OCI-LY1 (cell line): ENCODE data around the gene PEX6.

Experiments used
- H2AFZ ChIP-seq: fragments of 200-600 bp; sonication (generic), shearing (Covaris generic); 2 replicates; pipeline ENCODE4 v1.6.0; 2014; ENCODE audit warnings: antibody characterized with exemption, mild to moderate bottlenecking, low read length
- H3F3A ChIP-seq: fragments of 200-600 bp; sonication (generic), shearing (Covaris generic); 2 replicates; pipeline ENCODE4 v1.6.0; 2014; ENCODE audit warnings: mild to moderate bottlenecking, antibody characterized with exemption, low read length, moderate library complexity; ENCODE audit not compliant: insufficient read depth
- H3K27ac ChIP-seq: fragments of 200-600 bp; sonication (generic); 2 replicates; pipeline ENCODE4 v1.5.1; 2014; ENCODE audit warnings: low read length, mixed run types, mild to moderate bottlenecking, low read depth; ENCODE audit not compliant: poor library complexity, severe bottlenecking
- H3K27me3 ChIP-seq: fragments of 200-600 bp; sonication (generic); 2 replicates; pipeline ENCODE4 v1.6.0; 2014; ENCODE audit warnings: antibody characterized with exemption, mild to moderate bottlenecking, low read length, moderate library complexity; ENCODE audit not compliant: insufficient read depth
- H3K36me3 ChIP-seq: fragments of 200-600 bp; sonication (generic); 2 replicates; pipeline ENCODE4 v1.6.1; 2014; ENCODE audit warnings: mild to moderate bottlenecking, antibody characterized with exemption, low read length, moderate library complexity, mixed read lengths; ENCODE audit not compliant: insufficient read depth
- H3K4me1 ChIP-seq: fragments of 200-600 bp; sonication (generic); 2 replicates; pipeline ENCODE4 v1.5.1; 2014; ENCODE audit warnings: mild to moderate bottlenecking, low read length, moderate library complexity; ENCODE audit not compliant: insufficient read depth, severe bottlenecking
- H3K4me2 ChIP-seq: fragments of 200-600 bp; sonication (generic), shearing (Covaris generic); 2 replicates; pipeline ENCODE4 v1.6.1; 2014; ENCODE audit warnings: low read length
- H3K4me3 ChIP-seq: fragments of 200-600 bp; sonication (generic); 2 replicates; pipeline ENCODE4 v1.5.1; 2014; ENCODE audit warnings: low read length, low read depth, mild to moderate bottlenecking, mixed read lengths; ENCODE audit not compliant: poor library complexity, severe bottlenecking
- H3K79me2 ChIP-seq: fragments of 200-600 bp; shearing (Covaris generic); 2 replicates; pipeline ENCODE4 v1.6.1; 2016; ENCODE audit warnings: mixed run types, low read length, mixed read lengths; ENCODE audit not compliant: insufficient read depth
- H3K9ac ChIP-seq: fragments of 200-600 bp; sonication (generic), shearing (Covaris generic); 2 replicates; pipeline ENCODE4 v1.6.1; 2014; ENCODE audit warnings: mild to moderate bottlenecking, low read length, mixed read lengths
- H3K9me2 ChIP-seq: fragments of 200-600 bp; sonication (generic), shearing (Covaris generic); 2 replicates; pipeline ENCODE4 v1.6.1; 2014; ENCODE audit warnings: low read depth, mild to moderate bottlenecking, low read length, mixed read lengths
- H3K9me3 ChIP-seq: fragments of 200-600 bp; shearing (Covaris generic); 2 replicates; pipeline ENCODE4 v1.6.1; 2014; ENCODE audit warnings: low read length, mixed read lengths
- H4K20me1 ChIP-seq: fragments of 200-600 bp; sonication (generic), shearing (Covaris generic); 2 replicates; pipeline ENCODE4 v1.6.0; 2016; ENCODE audit warnings: mild to moderate bottlenecking, low read length; ENCODE audit not compliant: insufficient read depth
- CTCF ChIP-seq: fragments of 200-600 bp; sonication (generic), shearing (Covaris generic); IDR thresholded peaks from 2 replicates; pipeline ENCODE4 v1.5.1; 2017; ENCODE audit warnings: mild to moderate bottlenecking, antibody characterized with exemption, low read length, moderate library complexity, mixed read lengths
- EZH2 ChIP-seq: fragments of 200-600 bp; sonication (generic), shearing (Covaris generic); IDR thresholded peaks from 2 replicates; pipeline ENCODE4 v1.8.0; 2017; ENCODE audit warnings: borderline replicate concordance, mixed run types, mild to moderate bottlenecking, antibody characterized with exemption, low read length, moderate library complexity, mixed read lengths

Gene PEX6

DNA sequence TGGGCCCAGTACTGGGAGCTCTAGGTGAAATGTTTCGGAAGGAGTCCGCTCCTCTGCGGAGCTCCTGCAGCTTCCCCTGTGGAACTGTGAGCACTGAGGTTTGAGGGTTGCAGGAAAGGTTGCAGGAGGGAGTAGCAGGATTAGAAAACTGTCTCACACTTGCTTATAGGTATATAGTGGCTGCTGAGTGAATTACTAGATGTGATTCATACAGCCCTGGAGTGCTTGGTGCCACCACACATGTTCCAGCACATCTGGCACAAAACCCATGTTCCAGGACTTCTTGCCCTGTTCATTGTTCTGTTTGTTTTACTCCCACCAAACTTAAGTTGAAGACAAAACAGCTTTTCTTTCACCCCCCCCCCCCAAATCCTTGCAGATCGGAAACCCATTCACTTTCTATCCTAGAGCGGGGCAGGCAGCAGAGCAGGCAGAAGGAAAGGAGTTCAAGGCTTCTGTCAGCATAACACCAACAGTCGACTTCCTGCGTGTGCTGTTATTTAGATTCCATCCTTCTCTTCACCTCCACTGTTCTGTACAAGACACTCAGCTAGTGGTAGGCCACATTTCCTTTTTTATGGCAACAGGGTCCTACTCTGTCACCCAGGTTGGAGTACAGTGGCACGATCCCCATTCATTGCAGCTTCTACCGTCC is 669 bp upstream of the PEX6 start:
- Histone ChIP-seq H4K20me1 (no peaks in the 10 kb centered on the region), H3K36me3 (peaks cover 17% of the 10 kb centered on the region), H3K27ac (peak overlapping the region; percentile 70), H3K9me3 (no peaks in the 10 kb centered on the region), H3K9me2 (no peaks in the 10 kb centered on the region), H2AFZ (0 out of 2 replicates have a peak overlapping the region, but pooled peaks have one; percentile 22), H3K4me1 (peaks cover 40% of the 10 kb centered on the region), H3K4me3 (peak overlapping the region; percentile 85), H3F3A (peaks cover 4% of the 10 kb centered on the region; the same call in 1 of the 2 replicates), H3K79me2 (peaks cover 4% of the 10 kb centered on the region; the same call in 1 of the 2 replicates), H3K4me2 (peak overlapping the region; percentile 97), H3K27me3 (no peaks in the 10 kb centered on the region), H3K9ac (peak overlapping the region; percentile 87)
- TF ChIP-seq CTCF (no peak), EZH2 (no peak)

DNA sequence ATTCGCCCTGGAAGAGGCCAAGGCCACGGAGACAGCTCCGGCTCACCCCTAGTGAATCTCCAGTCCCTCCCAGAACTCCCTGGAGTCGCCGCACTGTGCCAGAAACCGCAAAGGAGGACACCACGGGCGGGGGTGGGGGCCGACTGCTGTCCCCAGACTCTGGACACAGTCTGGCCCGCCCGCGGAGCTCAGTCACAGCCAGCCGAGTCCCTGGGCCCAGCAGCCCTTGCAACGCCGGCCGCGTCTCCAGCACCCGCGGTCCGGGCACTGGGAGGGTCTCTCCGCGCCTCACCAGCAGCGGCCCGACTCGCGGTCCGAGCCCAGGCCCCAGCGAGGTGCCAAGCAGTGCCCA is 518 bp downstream of the PEX6 start:
- H3K27ac ChIP-seq = peak overlapping the region; percentile 70
- no peak for TF ChIP-seq CTCF

DNA sequence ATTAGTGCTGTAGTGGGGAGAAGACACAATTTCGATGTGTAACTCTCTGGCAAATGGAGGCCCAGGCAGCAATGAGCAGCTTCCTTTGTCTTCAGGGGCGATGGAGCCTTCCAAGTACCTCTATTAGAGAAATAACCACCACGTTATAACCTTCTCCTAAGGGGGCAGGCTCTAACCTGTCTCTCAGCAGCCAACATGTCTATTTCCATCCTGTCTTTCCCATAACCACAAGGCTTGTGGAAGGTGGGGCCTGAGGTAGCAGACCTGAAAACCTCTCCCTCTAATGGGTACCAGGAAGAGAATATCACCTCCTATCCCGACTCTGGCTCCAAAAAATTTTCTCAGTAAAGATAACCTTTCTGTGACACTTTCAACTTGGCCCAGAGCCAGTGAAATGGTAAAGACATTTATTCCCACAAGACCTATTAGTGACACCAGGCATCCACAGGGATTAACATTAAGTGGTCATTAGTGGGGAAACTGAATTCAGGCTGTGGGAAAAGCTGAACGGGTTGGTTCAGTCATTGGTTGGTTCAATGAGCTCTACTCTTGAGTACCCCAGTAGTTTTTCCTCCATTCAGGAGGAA is 4.0 kb downstream of the PEX6 start:
- no peaks in the 10 kb centered on the region for H3K9me2 ChIP-seq
- no peaks in the 10 kb centered on the region for H4K20me1 ChIP-seq
- H3K27me3 ChIP-seq = no peaks in the 10 kb centered on the region
- H2AFZ ChIP-seq = no peak overlapping the region
- peaks cover 27% of the 10 kb centered on the region for H3K36me3 ChIP-seq
- H3K4me1 ChIP-seq = peaks cover 33% of the 10 kb centered on the region
- TF ChIP-seq EZH2 (no peak), CTCF (no peak)
- no peak overlapping the region; the same call in 1 of the 2 replicates for H3K4me2 ChIP-seq
- peaks cover 4% of the 10 kb centered on the region; the same call in 1 of the 2 replicates for H3K79me2 ChIP-seq
- no peaks in the 10 kb centered on the region for H3F3A ChIP-seq
- no peaks in the 10 kb centered on the region for H3K9me3 ChIP-seq
- peak overlapping the region; percentile 26 for H3K27ac ChIP-seq
- H3K4me3 ChIP-seq = no peak overlapping the region
- H3K9ac ChIP-seq = no peak overlapping the region

More for the DNA sequence above, 518 bp downstream of the PEX6 start:
- Histone ChIP-seq H3K9me2 (no peaks in the 10 kb centered on the region), H3K4me3 (peak overlapping the region; percentile 85), H3K4me2 (peak overlapping the region; percentile 97), H3K36me3 (peaks cover 26% of the 10 kb centered on the region), H3K27me3 (no peaks in the 10 kb centered on the region), H3K4me1 (peaks cover 35% of the 10 kb centered on the region), H3K79me2 (peaks cover 4% of the 10 kb centered on the region; the same call in 1 of the 2 replicates), H3K9me3 (no peaks in the 10 kb centered on the region), H2AFZ (no peak overlapping the region), H3F3A (peaks cover 4% of the 10 kb centered on the region; the same call in 1 of the 2 replicates), H4K20me1 (no peaks in the 10 kb centered on the region), H3K9ac (peak overlapping the region; percentile 87)
